HCT116 (cell line): ENCODE measurements around the gene CEND1. TPM values are rescaled to one million over a fixed set of nuclear protein-coding genes. Genes with fewer than 3 reads are reported as not detected.

Experiments
- ATAC-seq: fragments of 200-7000 bp; cut with Tn5 transposase; 2 replicates; pipeline ENCODE4 v1.9.1; 2020; ENCODE audit warnings: mild to moderate bottlenecking, moderate library complexity
- BruUV-seq: library from RNA; stranded (reverse); fragments of 400-500 nt; replicated peaks from 2 replicates; lab custom pipeline; 2021; lab: Mats Ljungman, UMichigan
- CTCF ChIA-PET: fragments of 300-600 bp; sonication (Branson Sonifier 250); formaldehyde crosslinking; loops from one replicate; lab custom pipeline; 2021; ENCODE audit warnings: antibody characterized with exemption; lab: Charles Lee
- POLR2A ChIA-PET: fragments of 300-600, 350-600 bp; sonication (Branson Sonifier 250); formaldehyde crosslinking; loops from one replicate; lab custom pipeline; 2021; ENCODE audit warnings: antibody characterized with exemption; lab: Charles Lee
- RAD21 ChIA-PET, 2 experiments: fragments of 300-600 bp; sonication (Branson Sonifier 250); formaldehyde crosslinking; loops; one replicate each; lab custom pipeline; 2023; ENCODE audit warnings: low total read pairs in 2 of 2; ENCODE audit not compliant: uncharacterized antibody in 2 of 2, unreplicated experiment in 2 of 2, low non-redundant PET in 1 of 2; lab: Charles Lee
- DNase-seq: peaks from one replicate; pipeline ENCODE4 v3.0.0-alpha.2; 2010; ENCODE audit warnings: low read depth, low spot score
- H2AFZ ChIP-seq: fragments of 200-600 bp; shearing (Covaris generic), sonication (generic); 2 replicates; pipeline ENCODE4 v1.6.1; 2017; ENCODE audit warnings: low read depth, mixed run types, mixed read lengths, antibody characterized with exemption, low read length; ENCODE audit not compliant: poor library complexity, severe bottlenecking
- H3K27ac ChIP-seq: 2 replicates; pipeline ENCODE4 v1.5.1; 2012; ENCODE audit warnings: low read depth, low read length
- H3K27me3 ChIP-seq: fragments of 200-600 bp; sonication (generic); 2 replicates; pipeline ENCODE4 v1.6.1; 2016; ENCODE audit warnings: mixed run types, low read length, mixed read lengths; ENCODE audit not compliant: insufficient read depth
- H3K36me3 ChIP-seq, 2 experiments: fragments of 200-500 bp in 1 of 2; fragments of 200-600 bp in 1 of 2; sonication (Bioruptor generic) in 1 of 2; sonication (generic) in 1 of 2; 2 replicates each; pipeline versions ENCODE4 v1.5.1 to v1.6.1; 2014 to 2016; ENCODE audit warnings: low read length in 2 of 2, inconsistent platforms in 1 of 2, mixed read lengths in 1 of 2, mixed run types in 1 of 2; ENCODE audit not compliant: insufficient read depth in 2 of 2, control insufficient read depth in 1 of 2
- H3K4me1 ChIP-seq, 2 experiments: fragments of 200-600 bp in 1 of 2; sonication (generic) in 1 of 2; 2 replicates each; pipeline versions ENCODE4 v1.5.1 to v1.6.1; 2012 to 2017; ENCODE audit warnings: low read length in 2 of 2, inconsistent platforms in 1 of 2, mild to moderate bottlenecking in 1 of 2, mixed read lengths in 1 of 2, mixed run types in 1 of 2, moderate library complexity in 1 of 2; ENCODE audit not compliant: insufficient read depth in 2 of 2, control insufficient read depth in 1 of 2
- H3K4me2 ChIP-seq: fragments of 200-600 bp; sonication (generic); 2 replicates; pipeline ENCODE4 v1.6.1; 2017; ENCODE audit warnings: mixed run types, low read length, mixed read lengths
- H3K4me3 ChIP-seq, 2 experiments: fragments of 200-600 bp in 1 of 2; sonication (generic) in 1 of 2; replicated peaks in 1 of 2; 2 replicates each; pipeline ENCODE4 v1.5.1; 2011 to 2016; ENCODE audit warnings: low read length in 2 of 2, control low read depth in 1 of 2, low read depth in 1 of 2, mild to moderate bottlenecking in 1 of 2, mixed read lengths in 1 of 2, mixed run types in 1 of 2
- H3K79me2 ChIP-seq: fragments of 200-600 bp; sonication (generic); 2 replicates; pipeline ENCODE4 v1.6.1; 2017; ENCODE audit warnings: mild to moderate bottlenecking, mixed run types, low read length, moderate library complexity, mixed read lengths; ENCODE audit not compliant: insufficient read depth
- H3K9ac ChIP-seq: fragments of 200-600 bp; sonication (generic); 2 replicates; pipeline ENCODE4 v1.6.1; 2016; ENCODE audit warnings: low read length, mixed read lengths
- H3K9me2 ChIP-seq: fragments of 200-600 bp; sonication (generic), shearing (Covaris generic); 2 replicates; pipeline ENCODE4 v1.6.1; 2017; ENCODE audit warnings: mixed run types, mild to moderate bottlenecking, moderate library complexity; ENCODE audit not compliant: insufficient read depth
- H3K9me3 ChIP-seq, 2 experiments: fragments of 200-500 bp in 1 of 2; fragments of 200-600 bp in 1 of 2; sonication (Bioruptor generic) in 1 of 2; sonication (generic) in 1 of 2; 2 replicates each; pipeline ENCODE4 v1.6.1; 2014 to 2017; ENCODE audit warnings: low read length in 2 of 2, mixed read lengths in 2 of 2, inconsistent platforms in 1 of 2, low read depth in 1 of 2, mild to moderate bottlenecking in 1 of 2, mixed run types in 1 of 2, moderate library complexity in 1 of 2; ENCODE audit not compliant: control insufficient read depth in 1 of 2, insufficient read depth in 1 of 2
- H4K20me1 ChIP-seq: fragments of 200-600 bp; sonication (generic), shearing (Covaris generic); 2 replicates; pipeline ENCODE4 v1.6.1; 2017; ENCODE audit warnings: mixed run types, mild to moderate bottlenecking, moderate library complexity; ENCODE audit not compliant: insufficient read depth
- CEBPB ChIP-seq: IDR thresholded peaks from 2 replicates; pipeline ENCODE4 v1.6.1; 2012; ENCODE audit warnings: low read depth
- ELF1 ChIP-seq: IDR thresholded peaks from 2 replicates; pipeline ENCODE4 v1.6.1; 2012; ENCODE audit warnings: low read depth, borderline replicate concordance
- EZH2 ChIP-seq: fragments of 200-600 bp; sonication (generic); IDR thresholded peaks from 2 replicates; pipeline ENCODE4 v1.6.1; 2017; ENCODE audit warnings: antibody characterized with exemption, mixed run types
- MAX ChIP-seq: IDR thresholded peaks from 2 replicates; pipeline ENCODE4 v1.6.1; 2012
- POLR2A ChIP-seq: IDR thresholded peaks from 2 replicates; pipeline ENCODE4 v1.7.0; 2011; ENCODE audit warnings: borderline replicate concordance; ENCODE audit not compliant: insufficient read depth, insufficient read length; ENCODE audit errors: extremely low read depth
- POLR2AphosphoS5 ChIP-seq: IDR thresholded peaks from 2 replicates; pipeline ENCODE4 v1.6.1; 2011; ENCODE audit warnings: mild to moderate bottlenecking, low read depth, low read length, moderate library complexity
- SP1 ChIP-seq: IDR thresholded peaks from 2 replicates; pipeline ENCODE4 v1.6.1; 2012; ENCODE audit warnings: low read depth
- SRF ChIP-seq: IDR thresholded peaks from 2 replicates; pipeline ENCODE4 v1.6.1; 2012; ENCODE audit warnings: low read depth
- TCF7L2 ChIP-seq: IDR thresholded peaks from 2 replicates; pipeline ENCODE4 v1.7.0; 2011; ENCODE audit warnings: borderline replicate concordance, inconsistent platforms; ENCODE audit not compliant: insufficient read depth, insufficient read length; ENCODE audit errors: extremely low read depth
- YY1 ChIP-seq: IDR thresholded peaks from 2 replicates; pipeline ENCODE4 v1.6.1; 2011; ENCODE audit warnings: low read length, low read depth, moderate library complexity, mild to moderate bottlenecking; ENCODE audit not compliant: insufficient replicate concordance; ENCODE audit errors: extremely low read depth
- ZBTB33 ChIP-seq: IDR thresholded peaks from 2 replicates; pipeline ENCODE4 v1.6.1; 2011; ENCODE audit warnings: mild to moderate bottlenecking, low read length, moderate library complexity; ENCODE audit not compliant: insufficient replicate concordance; ENCODE audit errors: extremely low read depth
- ZFX ChIP-seq: fragments of 450-650 bp; IDR thresholded peaks from 2 replicates; pipeline ENCODE4 v1.6.1; 2017
- ZNF274 ChIP-seq: fragments of 200-500 bp; sonication (Bioruptor generic); IDR thresholded peaks from 2 replicates; pipeline ENCODE4 v1.6.1; 2014; ENCODE audit warnings: mild to moderate bottlenecking, low read depth, low read length, inconsistent platforms
- intact Hi-C: fragments of 100-400 bp; cut with micrococcal nuclease; formaldehyde crosslinking; loops from 2 replicates; pipeline ENCODE4 v1.10.0; 2022
- total RNA-seq: library from RNA; stranded (reverse); gene quantifications from one replicate; pipeline ENCODE4 v1.2.1, GENCODE V29; 2021; ENCODE audit not compliant: unreplicated experiment
- TF ChIP-seq, protein P1 (sequence below): IDR thresholded peaks from 2 replicates; pipeline ENCODE4 v1.6.1; 2012
- TF ChIP-seq, protein P2 (sequence below): IDR thresholded peaks from 2 replicates; pipeline ENCODE4 v1.6.1; 2012; ENCODE audit warnings: low read depth
- TF ChIP-seq, protein P3 (sequence below), 3 experiments: fragments of 200-600 bp in 1 of 3; sonication (generic) in 1 of 3; IDR thresholded peaks in 2 of 3; conservative IDR thresholded peaks in 1 of 3; 2 replicates each; pipeline ENCODE4 v1.5.1; 2012 to 2017; ENCODE audit warnings: low read depth in 2 of 3, low read length in 2 of 3, antibody characterized with exemption in 1 of 3, borderline replicate concordance in 1 of 3, control low read depth in 1 of 3, mild to moderate bottlenecking in 1 of 3, mixed read lengths in 1 of 3, mixed run types in 1 of 3, moderate library complexity in 1 of 3; ENCODE audit not compliant: insufficient read depth in 1 of 3

CEND1 gene
- total RNA-seq, 1 experiment from 2014 or later: 0.27 TPM

DNA sequence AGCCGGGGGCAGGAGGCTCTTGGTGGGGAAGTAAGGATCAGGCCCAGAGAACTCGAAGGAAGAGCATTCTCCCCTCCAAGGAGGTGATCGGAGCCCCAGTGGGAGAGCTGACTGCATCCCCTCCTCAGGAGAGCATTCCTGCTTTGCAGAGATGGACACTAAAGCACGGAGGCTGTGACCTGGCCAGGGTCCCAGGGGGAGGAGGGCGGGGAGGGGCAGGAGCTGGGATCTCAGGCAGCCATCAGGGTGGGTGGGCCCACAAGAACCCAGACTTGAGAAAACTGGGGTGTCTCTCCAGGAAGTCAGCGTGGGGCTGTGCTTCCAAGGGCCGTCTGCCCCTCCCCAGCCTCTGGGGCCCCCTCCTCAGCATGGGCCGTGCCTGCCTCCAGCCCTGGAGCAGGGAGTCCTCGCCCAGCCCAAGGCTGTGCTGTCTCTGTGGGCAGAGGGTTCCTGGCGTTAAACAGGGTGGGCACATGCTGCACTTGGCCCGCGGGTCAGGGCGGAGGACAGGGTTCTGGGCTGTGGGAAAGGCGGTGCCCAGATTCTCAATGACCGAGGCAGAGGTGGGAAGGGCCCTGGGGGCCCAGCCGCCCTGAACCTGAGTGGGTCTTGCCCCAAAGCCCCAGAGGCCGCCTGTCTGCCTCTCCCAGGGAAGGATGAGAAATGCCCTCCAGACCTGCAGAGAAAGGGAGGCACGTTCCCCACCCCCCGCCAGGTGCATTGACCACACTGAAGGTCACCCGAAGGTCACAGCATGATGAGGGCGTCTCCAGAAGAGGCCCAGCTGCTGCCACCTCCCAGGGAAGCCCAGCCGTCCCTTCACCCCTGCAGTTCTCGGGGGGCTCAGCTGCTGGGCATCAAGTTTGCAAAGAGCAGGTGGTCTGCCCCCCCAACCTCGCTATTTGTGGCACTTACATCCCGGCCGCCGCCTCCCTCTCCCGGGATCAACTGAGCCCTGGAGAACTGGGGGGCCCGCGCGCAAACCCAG is 643 bp downstream of the CEND1 start:
- RAD21 ChIA-PET: no interaction called here
- intact Hi-C loops: no loop called here
- TF ChIP-seq MAX: no peak
- TF ChIP-seq, protein P1, sequence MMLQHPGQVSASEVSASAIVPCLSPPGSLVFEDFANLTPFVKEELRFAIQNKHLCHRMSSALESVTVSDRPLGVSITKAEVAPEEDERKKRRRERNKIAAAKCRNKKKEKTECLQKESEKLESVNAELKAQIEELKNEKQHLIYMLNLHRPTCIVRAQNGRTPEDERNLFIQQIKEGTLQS: no peak
- TF ChIP-seq CEBPB: no peak
- no peak for TF ChIP-seq YY1
- no peak for TF ChIP-seq SP1
- no peak for TF ChIP-seq ZFX
- TF ChIP-seq, protein P2, sequence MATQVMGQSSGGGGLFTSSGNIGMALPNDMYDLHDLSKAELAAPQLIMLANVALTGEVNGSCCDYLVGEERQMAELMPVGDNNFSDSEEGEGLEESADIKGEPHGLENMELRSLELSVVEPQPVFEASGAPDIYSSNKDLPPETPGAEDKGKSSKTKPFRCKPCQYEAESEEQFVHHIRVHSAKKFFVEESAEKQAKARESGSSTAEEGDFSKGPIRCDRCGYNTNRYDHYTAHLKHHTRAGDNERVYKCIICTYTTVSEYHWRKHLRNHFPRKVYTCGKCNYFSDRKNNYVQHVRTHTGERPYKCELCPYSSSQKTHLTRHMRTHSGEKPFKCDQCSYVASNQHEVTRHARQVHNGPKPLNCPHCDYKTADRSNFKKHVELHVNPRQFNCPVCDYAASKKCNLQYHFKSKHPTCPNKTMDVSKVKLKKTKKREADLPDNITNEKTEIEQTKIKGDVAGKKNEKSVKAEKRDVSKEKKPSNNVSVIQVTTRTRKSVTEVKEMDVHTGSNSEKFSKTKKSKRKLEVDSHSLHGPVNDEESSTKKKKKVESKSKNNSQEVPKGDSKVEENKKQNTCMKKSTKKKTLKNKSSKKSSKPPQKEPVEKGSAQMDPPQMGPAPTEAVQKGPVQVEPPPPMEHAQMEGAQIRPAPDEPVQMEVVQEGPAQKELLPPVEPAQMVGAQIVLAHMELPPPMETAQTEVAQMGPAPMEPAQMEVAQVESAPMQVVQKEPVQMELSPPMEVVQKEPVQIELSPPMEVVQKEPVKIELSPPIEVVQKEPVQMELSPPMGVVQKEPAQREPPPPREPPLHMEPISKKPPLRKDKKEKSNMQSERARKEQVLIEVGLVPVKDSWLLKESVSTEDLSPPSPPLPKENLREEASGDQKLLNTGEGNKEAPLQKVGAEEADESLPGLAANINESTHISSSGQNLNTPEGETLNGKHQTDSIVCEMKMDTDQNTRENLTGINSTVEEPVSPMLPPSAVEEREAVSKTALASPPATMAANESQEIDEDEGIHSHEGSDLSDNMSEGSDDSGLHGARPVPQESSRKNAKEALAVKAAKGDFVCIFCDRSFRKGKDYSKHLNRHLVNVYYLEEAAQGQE: no peak
- TF ChIP-seq SRF: no peak
- no peak for TF ChIP-seq ZBTB33
- no peak for TF ChIP-seq ELF1
- no peak for TF ChIP-seq TCF7L2
- TF ChIP-seq, protein P3, sequence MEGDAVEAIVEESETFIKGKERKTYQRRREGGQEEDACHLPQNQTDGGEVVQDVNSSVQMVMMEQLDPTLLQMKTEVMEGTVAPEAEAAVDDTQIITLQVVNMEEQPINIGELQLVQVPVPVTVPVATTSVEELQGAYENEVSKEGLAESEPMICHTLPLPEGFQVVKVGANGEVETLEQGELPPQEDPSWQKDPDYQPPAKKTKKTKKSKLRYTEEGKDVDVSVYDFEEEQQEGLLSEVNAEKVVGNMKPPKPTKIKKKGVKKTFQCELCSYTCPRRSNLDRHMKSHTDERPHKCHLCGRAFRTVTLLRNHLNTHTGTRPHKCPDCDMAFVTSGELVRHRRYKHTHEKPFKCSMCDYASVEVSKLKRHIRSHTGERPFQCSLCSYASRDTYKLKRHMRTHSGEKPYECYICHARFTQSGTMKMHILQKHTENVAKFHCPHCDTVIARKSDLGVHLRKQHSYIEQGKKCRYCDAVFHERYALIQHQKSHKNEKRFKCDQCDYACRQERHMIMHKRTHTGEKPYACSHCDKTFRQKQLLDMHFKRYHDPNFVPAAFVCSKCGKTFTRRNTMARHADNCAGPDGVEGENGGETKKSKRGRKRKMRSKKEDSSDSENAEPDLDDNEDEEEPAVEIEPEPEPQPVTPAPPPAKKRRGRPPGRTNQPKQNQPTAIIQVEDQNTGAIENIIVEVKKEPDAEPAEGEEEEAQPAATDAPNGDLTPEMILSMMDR (IDR thresholded peaks at IDR 0.05 in 2 of 3, conservative IDR thresholded peaks at IDR 0.05 in 1 of 3; ENCODE audit: borderline replicate concordance in 1 of 3, insufficient read depth in 1 of 3, low read depth in 2 of 3, low read length in 2 of 3): no peak
- no peak for TF ChIP-seq ZNF274
- no peak for TF ChIP-seq EZH2
- TF ChIP-seq POLR2A: no peak
- no peak for TF ChIP-seq POLR2AphosphoS5
- Histone ChIP-seq H3K4me3 (no peak overlapping the region), H3K4me2 (no peak overlapping the region), H3K36me3 (peaks cover 0 to 4% of the 10 kb centered on the region in 2 experiments; a peak in 1 of 4 replicates), H3K79me2 (peaks cover 4% of the 10 kb centered on the region; the same call in 1 of the 2 replicates), H3K4me1 (peaks cover 7 to 16% of the 10 kb centered on the region in 2 experiments; a peak in 3 of 4 replicates), H3K27me3 (no peaks in the 10 kb centered on the region), H2AFZ (no peak overlapping the region), H4K20me1 (no peaks in the 10 kb centered on the region), H3K9me2 (no peaks in the 10 kb centered on the region), H3K9me3 (no peaks in the 10 kb centered on the region), H3K9ac (no peak overlapping the region), H3K27ac (no peak overlapping the region)
- ATAC-seq (no peak), DNase-seq (no peak)
- no TSS peak for BruUV-seq
- POLR2A ChIA-PET: no interaction called here
- CTCF ChIA-PET: no interaction called here
